ENCODE data around the gene ITGA2.

GRCh38 chr5:53095931-53096525 is 106.9 kb downstream of the ITGA2 start:
- TF ChIP-seq CTCF (IDR thresholded peaks at IDR 0.05) (peak; percentile 96), EZH2 (IDR thresholded peaks at IDR 0.05; ENCODE audit: borderline replicate concordance, insufficient read depth, low read depth, low read length, poor library complexity, severe bottlenecking) (no peak)

Data from B cell (primary cell).